Astrocyte (in vitro differentiated cells and primary cell): ENCODE measurements around the gene FGF12. TPM values are rescaled to one million over a fixed set of nuclear protein-coding genes. Genes with fewer than 3 reads are reported as not detected.
"Not testable (repeated sequence)": the region's sequence is repeated elsewhere in the genome, so short reads cannot be mapped to it uniquely, and the experiment has no call there.

Source experiments
- DNase-seq: peaks from one replicate; pipeline ENCODE4 v3.0.0-alpha.2; 2010; ENCODE audit warnings: low read depth
- FAIRE-seq: peaks from 2 replicates; lab custom pipeline; 2011; peaks lifted over from hg19 to GRCh38; lab: Jason Lieb, UNC
- H2AFZ ChIP-seq: 2 replicates; pipeline ENCODE4 v1.6.0; 2012; ENCODE audit warnings: low read depth, low read length, inconsistent platforms
- H3K27ac ChIP-seq: 2 replicates; pipeline ENCODE4 v1.5.1; 2011; ENCODE audit warnings: low read depth, low read length, inconsistent platforms
- H3K27me3 ChIP-seq: 2 replicates; pipeline ENCODE4 v1.6.0; 2011; ENCODE audit warnings: low read length, inconsistent platforms; ENCODE audit not compliant: insufficient read depth
- H3K36me3 ChIP-seq: 2 replicates; pipeline ENCODE4 v1.5.1; 2011; ENCODE audit warnings: low read length, inconsistent platforms; ENCODE audit not compliant: insufficient read depth
- H3K4me1 ChIP-seq: 2 replicates; pipeline ENCODE4 v1.5.1; 2011; ENCODE audit warnings: low read length, inconsistent platforms; ENCODE audit not compliant: insufficient read depth
- H3K4me2 ChIP-seq: 2 replicates; pipeline ENCODE4 v1.6.0; 2012; ENCODE audit warnings: low read length, inconsistent platforms
- H3K4me3 ChIP-seq: 2 replicates; pipeline ENCODE4 v1.5.1; 2011; ENCODE audit warnings: low read depth, mild to moderate bottlenecking, low read length, inconsistent platforms; ENCODE audit not compliant: insufficient read depth
- H3K79me2 ChIP-seq: 2 replicates; pipeline ENCODE4 v1.6.0; 2012; ENCODE audit warnings: mild to moderate bottlenecking, low read length, inconsistent platforms; ENCODE audit not compliant: insufficient read depth
- H3K9ac ChIP-seq: 2 replicates; pipeline ENCODE4 v1.6.0; 2012; ENCODE audit warnings: mild to moderate bottlenecking, low read length, inconsistent platforms
- H3K9me3 ChIP-seq: 2 replicates; pipeline ENCODE4 v1.5.1; 2012; ENCODE audit warnings: low read depth, mild to moderate bottlenecking, low read length, inconsistent platforms; ENCODE audit not compliant: insufficient read depth
- H4K20me1 ChIP-seq: 2 replicates; pipeline ENCODE4 v1.6.0; 2012; ENCODE audit warnings: low read length, inconsistent platforms; ENCODE audit not compliant: insufficient read depth
- H3K27ac Mint-ChIP-seq: one replicate; pipeline ENCODE4 v1.8.0; 2021; ENCODE audit warnings: mild to moderate bottlenecking, mixed read lengths; ENCODE audit not compliant: unreplicated experiment
- H3K27me3 Mint-ChIP-seq: one replicate; pipeline ENCODE4 v1.8.0; 2021; ENCODE audit warnings: low read depth, mixed read lengths; ENCODE audit not compliant: unreplicated experiment
- H3K36me3 Mint-ChIP-seq: one replicate; pipeline ENCODE4 v1.8.0; 2021; ENCODE audit warnings: low read depth, mixed read lengths; ENCODE audit not compliant: unreplicated experiment
- H3K4me1 Mint-ChIP-seq: one replicate; pipeline ENCODE4 v1.8.0; 2021; ENCODE audit warnings: low read depth, mixed read lengths; ENCODE audit not compliant: unreplicated experiment
- H3K4me3 Mint-ChIP-seq: one replicate; pipeline ENCODE4 v1.8.0; 2021; ENCODE audit warnings: mild to moderate bottlenecking, moderate library complexity, mixed read lengths; ENCODE audit not compliant: unreplicated experiment
- H3K9me3 Mint-ChIP-seq: one replicate; pipeline ENCODE4 v1.8.0; 2021; ENCODE audit warnings: mild to moderate bottlenecking, mixed read lengths; ENCODE audit not compliant: unreplicated experiment
- CTCF ChIP-seq: IDR thresholded peaks from 2 replicates; pipeline ENCODE4 v1.5.1; 2011; ENCODE audit warnings: low read depth, mild to moderate bottlenecking, inconsistent platforms, low read length, moderate library complexity; ENCODE audit not compliant: insufficient read depth
- EZH2 ChIP-seq: IDR thresholded peaks from 2 replicates; pipeline ENCODE4 v1.6.1; 2012; ENCODE audit warnings: mild to moderate bottlenecking, low read length, inconsistent platforms; ENCODE audit not compliant: insufficient read depth
- total RNA-seq: library from RNA; stranded (reverse); gene quantifications from 2 replicates; pipeline ENCODE4 v1.2.1, GENCODE V29; 2021

Gene FGF12
- total RNA-seq, 1 donor from 2014 or later, result 1.4 TPM

- no peak overlapping the region for H3K4me2 ChIP-seq
- no peaks in the 10 kb centered on the region for H3K36me3 ChIP-seq
- Mint-ChIP-seq H3K36me3 (no peaks in the 10 kb centered on the region), H3K4me3 (no peak overlapping the region), H3K9me3 (no peaks in the 10 kb centered on the region), H3K4me1 (no peaks in the 10 kb centered on the region), H3K27ac (no peak overlapping the region), H3K27me3 (no peaks in the 10 kb centered on the region)
- H2AFZ ChIP-seq, result no peak overlapping the region
- H3K4me3 ChIP-seq, result no peak overlapping the region
- H3K4me1 ChIP-seq, result no peaks in the 10 kb centered on the region
- no peak for TF ChIP-seq CTCF
- no peak for TF ChIP-seq EZH2
- H3K27ac ChIP-seq, result no peak overlapping the region
- no peaks in the 10 kb centered on the region for H3K79me2 ChIP-seq
- no peak overlapping the region for H3K9ac ChIP-seq
- DNase-seq (no peak), FAIRE-seq (no peak)
- H3K27me3 ChIP-seq, result no peaks in the 10 kb centered on the region
- no peaks in the 10 kb centered on the region for H3K9me3 ChIP-seq
- H4K20me1 ChIP-seq, result no peaks in the 10 kb centered on the region
Measured at GRCh38 chr3:192747746-192748145, 20.4 kb upstream of the FGF12 start.

DNA sequence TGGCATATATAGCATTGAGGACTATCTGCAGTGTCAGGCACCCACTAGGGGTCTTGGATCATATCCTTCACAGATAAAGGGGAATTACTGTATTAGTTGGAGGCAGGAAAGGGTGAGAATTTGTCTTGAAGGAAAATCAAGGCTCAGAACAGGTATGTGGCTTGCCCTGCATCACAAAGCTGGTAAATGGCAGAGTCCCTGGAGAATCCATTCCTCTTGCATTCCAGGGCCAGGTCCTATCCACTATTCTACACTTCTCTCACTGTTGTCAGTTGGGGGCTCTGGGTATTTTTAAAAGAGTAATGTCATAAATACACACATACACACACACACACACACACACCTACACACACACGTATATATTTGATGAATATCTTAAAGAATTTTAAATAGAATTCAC is 19.8 kb upstream of the FGF12 start:
- no peak overlapping the region for H3K9ac ChIP-seq
- no peak overlapping the region for H3K4me2 ChIP-seq
- H3K27me3 ChIP-seq, result no peaks in the 10 kb centered on the region
- H3K4me1 ChIP-seq, result no peaks in the 10 kb centered on the region
- H3K9me3 ChIP-seq, result no peaks in the 10 kb centered on the region
- no peak overlapping the region for H2AFZ ChIP-seq
- no peak overlapping the region for H3K27ac Mint-ChIP-seq
- no peak overlapping the region for H3K4me3 ChIP-seq
- H3K9me3 Mint-ChIP-seq, result no peaks in the 10 kb centered on the region
- no peaks in the 10 kb centered on the region for H3K79me2 ChIP-seq
- H3K4me1 Mint-ChIP-seq, result no peaks in the 10 kb centered on the region
- no peaks in the 10 kb centered on the region for H3K36me3 ChIP-seq
- FAIRE-seq (no peak), DNase-seq (no peak)
- no peak overlapping the region for H3K27ac ChIP-seq
- TF ChIP-seq CTCF (no peak), EZH2 (no peak)
- no peak overlapping the region for H3K4me3 Mint-ChIP-seq
- H3K36me3 Mint-ChIP-seq, result no peaks in the 10 kb centered on the region
- no peaks in the 10 kb centered on the region for H4K20me1 ChIP-seq
- H3K27me3 Mint-ChIP-seq, result no peaks in the 10 kb centered on the region

DNA sequence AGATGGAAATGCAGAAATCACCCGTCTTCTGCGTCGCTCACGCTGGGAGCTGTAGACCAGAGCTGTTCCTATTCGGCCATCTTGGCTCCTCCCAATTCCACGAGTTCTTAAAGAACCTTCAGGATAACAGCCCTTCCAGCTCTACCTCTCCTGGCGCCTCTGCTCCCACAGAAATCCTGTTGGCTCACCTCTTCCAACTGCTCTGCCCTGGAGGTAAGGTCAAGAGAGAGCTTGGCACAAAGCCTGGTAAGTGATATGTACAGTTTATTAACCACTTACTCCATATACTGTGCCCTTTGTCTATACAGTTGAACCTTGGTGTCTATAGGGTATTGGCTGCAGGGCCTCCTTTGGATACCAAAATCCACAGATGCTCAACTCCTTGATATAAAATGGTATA is 17.8 kb upstream of the FGF12 start:
- Histone ChIP-seq H3K27me3 (no peaks in the 10 kb centered on the region), H3K79me2 (no peaks in the 10 kb centered on the region), H3K4me1 (no peaks in the 10 kb centered on the region), H3K9ac (no peak overlapping the region), H3K9me3 (no peaks in the 10 kb centered on the region), H2AFZ (no peak overlapping the region), H3K27ac (no peak overlapping the region), H3K4me3 (no peak overlapping the region), H4K20me1 (no peaks in the 10 kb centered on the region), H3K4me2 (no peak overlapping the region), H3K36me3 (no peaks in the 10 kb centered on the region)
- Mint-ChIP-seq H3K36me3 (no peaks in the 10 kb centered on the region), H3K27ac (no peak overlapping the region), H3K9me3 (no peaks in the 10 kb centered on the region), H3K4me1 (no peaks in the 10 kb centered on the region), H3K4me3 (no peak overlapping the region), H3K27me3 (no peaks in the 10 kb centered on the region)
- no peak for TF ChIP-seq CTCF
- no peak for TF ChIP-seq EZH2
- DNase-seq, result no peak
- FAIRE-seq, result no peak

- H3K9me3 ChIP-seq, H3K27ac ChIP-seq, H3K36me3 Mint-ChIP-seq, FAIRE-seq, H3K4me1 Mint-ChIP-seq, H3K9me3 Mint-ChIP-seq, H3K4me3 ChIP-seq, H2AFZ ChIP-seq, H3K4me1 ChIP-seq, H3K36me3 ChIP-seq, H3K4me3 Mint-ChIP-seq, H3K79me2 ChIP-seq, H3K9ac ChIP-seq, H3K27me3 ChIP-seq, DNase-seq, H3K4me2 ChIP-seq, H4K20me1 ChIP-seq, H3K27me3 Mint-ChIP-seq, H3K27ac Mint-ChIP-seq: not testable (repeated sequence)
Measured at GRCh38 chr3:192744604-192745003, 17.3 kb upstream of the FGF12 start.
